ENCODE results near the gene SLC38A3.

SLC38A3 gene

GRCh38 chr3:50204804-50205412, at the start of gene SLC38A3:
TSS of gene SLC38A3 (plus strand) at chr3:50205271. CDS start at chr3:50214200, 8,929 bp downstream.
- DNase-seq (ENCODE audit: low read depth): peak; percentile 21

DNA sequence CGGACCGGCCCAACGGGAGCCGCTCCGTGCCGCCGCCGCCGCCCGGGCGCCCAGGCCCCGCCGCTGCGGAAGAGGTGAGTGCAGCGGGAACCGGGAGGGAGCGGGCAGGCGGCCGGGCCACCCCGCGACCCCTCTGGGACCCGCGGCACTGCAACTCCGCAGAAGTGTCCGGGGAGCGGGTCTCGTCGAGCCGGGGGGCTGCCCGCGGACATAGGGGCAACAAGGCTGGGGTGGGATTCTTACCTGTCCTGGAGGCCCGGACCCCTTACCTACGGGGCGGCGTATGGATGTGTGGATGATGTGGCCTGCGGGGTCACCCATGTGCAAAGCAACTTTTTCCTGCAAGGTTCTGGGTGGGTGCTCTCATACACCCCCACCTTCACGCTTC, 49.6 kb upstream of the SLC38A3 start:
- DNase-seq (ENCODE audit: low read depth): no peak

GRCh38 chr3:50155891-50156290, 49.2 kb upstream of the SLC38A3 start:
- DNase-seq (ENCODE audit: low read depth): no peak

GRCh38 chr3:50156549-50157493, 48.2 kb upstream of the SLC38A3 start:
- DNase-seq (ENCODE audit: low read depth): no peak

DNA sequence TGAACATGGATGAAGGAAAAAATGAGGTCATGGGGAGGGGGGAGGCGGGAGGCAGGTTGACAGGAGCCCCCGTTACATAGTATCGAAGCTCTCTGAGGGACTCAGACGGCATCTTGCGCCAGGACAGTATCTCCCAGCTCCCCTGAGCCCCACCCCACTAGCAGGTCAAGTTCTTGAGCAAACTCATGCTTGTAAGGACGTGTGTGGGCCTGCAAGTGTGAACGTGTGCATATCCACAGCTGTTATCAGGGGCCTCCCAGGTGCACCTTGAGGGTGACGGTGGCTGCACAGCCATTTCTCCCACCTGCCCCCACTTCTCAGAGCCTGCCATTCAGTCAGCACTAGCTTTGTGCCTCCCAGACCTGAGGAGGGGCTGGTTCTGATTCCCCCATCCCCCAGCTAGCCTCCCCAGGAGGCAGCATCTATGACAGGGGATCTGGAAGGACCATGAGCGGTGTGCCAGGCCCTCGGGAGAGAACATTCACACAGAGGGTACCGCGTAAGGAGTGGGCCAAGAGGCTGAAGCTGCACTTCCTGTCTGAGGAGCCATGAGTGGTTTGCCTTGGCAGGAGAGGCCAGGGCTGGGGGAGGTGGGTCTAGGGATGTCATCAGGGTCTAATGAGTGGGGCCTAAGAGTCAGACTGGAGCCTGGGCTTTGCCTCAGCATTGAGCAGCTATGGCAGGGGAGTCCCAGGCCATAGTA, 47.1 kb upstream of the SLC38A3 start:
- no peak for DNase-seq (ENCODE audit: low read depth)

DNA sequence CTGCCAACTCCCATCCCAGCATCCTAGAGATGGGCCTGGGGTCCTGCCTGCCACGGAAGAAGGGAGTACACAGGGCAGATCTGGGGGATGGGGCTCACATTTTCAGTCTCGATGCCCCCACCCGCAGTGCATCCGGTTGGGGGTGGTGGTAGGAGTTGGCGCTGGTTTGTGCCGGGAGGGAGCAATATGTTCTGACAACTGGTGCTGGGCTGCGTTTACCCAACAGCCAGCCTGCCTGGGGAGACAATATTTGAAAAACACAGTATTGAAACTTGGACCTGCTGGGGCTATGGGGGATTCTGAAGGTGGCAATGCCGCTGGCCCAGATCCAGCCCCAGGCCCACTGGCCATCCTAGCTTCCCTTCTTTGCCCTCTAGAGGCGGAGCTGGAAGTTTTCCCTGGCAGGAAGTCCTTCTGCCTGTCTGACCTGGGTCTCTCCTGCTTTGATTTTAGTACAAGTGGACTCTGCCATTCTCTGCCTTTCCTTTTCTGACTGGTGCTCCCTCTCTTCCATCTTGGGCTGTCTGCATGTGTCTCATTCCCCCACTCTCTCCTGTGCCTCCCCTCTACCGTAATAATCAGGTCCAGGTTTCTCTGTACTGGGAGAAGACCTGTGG, 46.4 kb upstream of the SLC38A3 start:
- no peak for DNase-seq (ENCODE audit: low read depth)

DNA sequence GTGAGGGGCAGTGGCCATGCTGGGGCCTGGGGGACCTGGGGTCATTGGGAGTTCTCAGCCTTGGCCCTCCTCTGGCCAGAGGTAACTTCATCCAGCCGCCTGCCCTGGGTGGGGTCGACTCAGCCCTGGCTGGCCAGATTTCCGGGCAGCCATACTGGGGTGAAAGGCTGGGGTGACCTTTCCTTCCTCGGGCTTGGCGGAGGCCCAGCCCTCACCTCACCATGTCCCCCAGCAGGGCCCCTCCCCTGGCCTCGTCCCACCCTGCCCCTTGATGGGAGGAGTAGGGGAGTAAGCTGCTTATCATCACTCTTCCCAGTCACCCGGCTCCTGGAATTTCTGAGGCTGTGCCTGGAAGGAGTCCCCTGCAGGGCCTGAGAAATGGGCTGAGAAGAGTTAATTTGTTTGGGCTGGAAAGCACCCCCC, 44.5 kb upstream of the SLC38A3 start:
- DNase-seq (ENCODE audit: low read depth): no peak

DNA sequence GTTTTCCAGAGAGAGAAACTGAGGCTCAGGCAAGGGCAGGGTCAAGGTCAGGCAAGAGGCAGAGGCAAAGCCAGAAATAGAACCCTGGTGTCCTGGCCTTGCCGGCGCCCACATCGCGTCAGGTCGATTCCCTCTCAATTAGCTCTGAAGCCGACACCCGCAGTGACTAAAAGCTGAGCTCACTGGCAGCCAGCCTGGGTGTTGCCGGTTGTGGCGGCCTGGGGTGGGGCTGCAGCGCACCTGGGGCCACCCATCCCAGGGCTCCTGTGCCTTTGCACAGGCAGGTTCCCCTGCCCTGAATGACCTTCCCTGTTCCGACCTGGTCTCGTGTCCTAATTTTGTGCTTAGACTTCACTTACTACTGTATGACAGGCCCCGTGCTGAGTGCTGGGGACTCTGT, 43.8 kb upstream of the SLC38A3 start:
- DNase-seq (ENCODE audit: low read depth): no peak

DNA sequence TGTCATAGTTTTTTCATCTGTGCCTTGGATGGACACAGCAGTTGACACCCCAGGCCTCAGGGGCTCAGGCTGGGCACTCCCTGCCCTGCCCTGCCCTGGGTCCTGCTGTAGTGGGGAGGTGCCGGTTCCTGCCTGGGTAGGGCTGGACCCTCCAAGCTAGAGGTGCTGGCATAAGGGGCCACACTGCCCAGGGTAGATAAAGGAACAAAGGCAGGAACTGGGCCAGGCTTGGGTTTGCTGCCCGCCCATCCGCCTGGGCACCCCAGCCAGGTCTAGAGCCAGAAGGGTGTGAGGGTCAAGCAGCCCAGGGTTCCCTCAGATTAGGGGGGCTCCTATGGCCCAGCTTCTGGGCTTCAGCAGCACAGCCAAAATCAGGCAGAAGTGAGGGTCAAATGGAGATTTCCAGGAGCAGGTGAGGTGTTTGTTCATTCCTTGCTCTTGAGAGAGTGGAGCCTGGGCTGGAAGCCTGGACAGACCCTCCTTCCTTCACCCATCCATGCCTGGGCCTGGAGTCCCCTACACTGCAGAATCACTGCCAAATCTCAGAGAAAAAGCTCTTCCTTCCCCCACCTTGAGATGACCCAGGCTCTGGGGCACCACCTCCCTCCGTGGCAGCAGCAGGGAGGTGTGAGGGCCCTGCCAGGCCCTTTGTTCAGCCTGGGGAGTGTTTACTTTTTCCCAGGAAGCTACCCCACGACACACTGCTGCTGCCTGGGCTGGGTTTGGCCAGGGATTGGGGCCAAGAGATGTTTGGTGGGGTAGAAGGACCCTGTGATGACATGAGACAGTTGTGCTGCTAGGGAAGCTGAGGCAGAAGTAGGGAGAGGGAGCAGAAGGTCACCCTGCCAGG, 42.8 kb upstream of the SLC38A3 start:
- no peak for DNase-seq (ENCODE audit: low read depth)

DNA sequence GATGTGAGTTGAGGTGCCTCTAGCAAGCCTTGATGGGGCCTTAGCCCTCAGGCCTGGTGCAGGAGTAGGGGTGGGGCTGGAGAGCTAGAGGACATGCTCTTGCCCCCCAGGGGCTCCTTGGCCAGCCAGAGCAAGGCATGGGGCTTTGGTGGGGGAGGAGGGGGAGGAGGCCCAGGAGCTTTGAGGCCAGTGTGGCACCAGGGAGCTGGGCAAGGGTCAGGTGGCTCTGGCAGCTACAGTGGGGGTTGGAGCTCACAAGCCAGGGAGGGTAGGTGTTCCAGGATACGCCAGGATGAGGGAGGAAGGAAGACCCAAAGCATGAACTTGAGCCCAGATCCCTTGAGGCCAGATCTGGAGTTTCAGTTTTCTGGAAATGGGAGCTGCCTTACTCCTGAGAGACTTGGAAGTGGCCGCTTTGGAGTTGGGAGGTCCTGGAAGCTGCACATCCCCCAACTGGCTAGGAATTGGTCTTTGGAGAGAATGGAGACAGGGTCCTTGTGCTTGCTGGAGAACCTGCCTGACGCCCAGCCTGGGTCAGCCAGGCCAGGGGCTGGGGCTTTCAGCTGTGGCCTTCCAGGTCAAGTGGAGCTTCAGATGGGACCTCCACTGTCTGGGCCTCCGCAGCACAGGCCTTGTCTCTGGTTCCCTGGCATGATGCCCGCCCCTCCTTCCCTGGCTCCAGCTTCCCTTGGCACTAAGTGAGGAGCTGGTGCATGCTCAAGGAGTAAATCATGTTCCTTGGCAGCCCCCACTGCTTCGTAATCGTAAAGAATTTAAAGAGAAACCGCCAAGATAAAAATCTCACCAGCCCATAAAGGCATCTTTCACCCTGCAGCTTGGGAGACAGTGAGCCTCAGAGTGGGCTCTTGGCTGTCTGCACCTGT, 41.3 kb upstream of the SLC38A3 start:
- no peak for DNase-seq (ENCODE audit: low read depth)

GRCh38 chr3:50164481-50164880, 40.6 kb upstream of the SLC38A3 start:
- DNase-seq (ENCODE audit: low read depth): no peak

DNA sequence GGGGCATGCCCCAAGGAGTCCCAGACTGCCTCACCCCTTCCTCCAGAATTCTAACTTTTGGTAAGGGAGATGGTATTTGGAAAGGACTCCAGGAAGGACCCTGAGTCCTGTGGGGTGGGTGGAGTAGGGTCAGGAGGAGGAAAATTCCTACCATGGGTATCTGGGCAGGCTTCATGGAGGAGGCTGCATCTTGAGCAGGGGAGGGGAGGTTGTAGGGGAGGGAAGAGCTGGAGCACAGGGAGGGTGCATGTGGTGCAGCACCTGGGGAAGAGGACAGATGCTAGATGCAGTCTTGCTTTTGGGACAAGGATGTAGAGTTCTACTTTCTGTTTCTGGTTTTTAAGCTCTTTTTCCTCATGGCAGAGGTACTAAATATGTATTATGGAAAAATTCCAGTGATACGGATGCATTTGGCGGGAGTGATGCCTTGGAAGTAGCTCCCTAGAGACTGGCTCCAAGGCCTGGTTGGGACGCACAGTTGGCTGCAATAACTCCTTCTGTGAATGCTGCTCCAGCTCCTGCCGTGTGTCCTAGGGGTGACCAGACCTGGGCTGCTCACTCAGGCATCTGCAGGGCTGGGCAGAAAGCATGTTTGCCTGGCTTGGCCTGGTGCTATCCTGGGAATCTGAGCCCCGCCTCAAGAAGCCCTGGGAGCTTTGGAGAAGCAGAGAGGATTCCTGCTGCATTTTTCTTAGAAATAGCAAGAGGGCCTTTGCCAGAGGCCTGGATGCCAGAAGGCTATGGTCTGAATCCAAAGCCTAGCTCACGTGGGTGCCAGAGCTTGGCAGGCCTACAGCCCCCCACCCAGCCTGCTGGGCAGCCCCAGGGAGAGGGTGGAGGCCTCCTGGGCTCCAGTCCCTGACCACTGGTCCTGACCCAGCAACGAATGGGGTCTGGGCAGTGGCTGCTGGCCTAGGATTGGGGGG, 39.8 kb upstream of the SLC38A3 start:
- no peak for DNase-seq (ENCODE audit: low read depth)

DNA sequence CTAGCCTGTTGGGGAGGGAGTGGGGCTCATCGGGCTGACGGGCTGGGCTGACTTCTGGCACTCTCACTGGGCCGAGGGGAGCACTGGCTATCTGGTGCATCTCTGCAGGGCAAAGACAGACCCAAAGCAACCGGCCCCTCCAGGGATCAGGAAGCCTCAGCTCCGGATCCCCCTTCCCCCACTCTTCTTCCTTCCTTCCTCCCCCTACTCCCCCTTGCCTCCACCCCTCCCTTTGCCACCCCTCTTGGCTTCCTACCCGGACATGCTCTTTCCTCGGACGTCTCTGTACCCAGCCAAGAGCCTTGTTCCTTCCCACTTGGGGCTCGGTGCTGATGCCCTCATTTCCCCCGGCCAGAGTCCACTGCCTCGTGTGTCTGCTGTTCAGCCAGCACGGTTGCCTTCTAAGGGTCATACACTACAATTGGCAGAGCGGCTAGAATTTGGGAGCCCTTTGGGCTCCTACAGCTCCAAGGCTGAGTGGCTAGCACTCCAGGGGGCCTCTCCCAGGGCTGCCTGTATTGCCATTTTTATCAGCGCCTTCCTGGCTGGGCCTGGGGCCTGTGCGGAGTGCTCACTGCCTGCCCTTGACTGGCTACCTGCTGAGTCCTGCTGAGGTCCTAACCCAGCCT, 39.0 kb upstream of the SLC38A3 start:
- no peak for DNase-seq (ENCODE audit: low read depth)

DNA sequence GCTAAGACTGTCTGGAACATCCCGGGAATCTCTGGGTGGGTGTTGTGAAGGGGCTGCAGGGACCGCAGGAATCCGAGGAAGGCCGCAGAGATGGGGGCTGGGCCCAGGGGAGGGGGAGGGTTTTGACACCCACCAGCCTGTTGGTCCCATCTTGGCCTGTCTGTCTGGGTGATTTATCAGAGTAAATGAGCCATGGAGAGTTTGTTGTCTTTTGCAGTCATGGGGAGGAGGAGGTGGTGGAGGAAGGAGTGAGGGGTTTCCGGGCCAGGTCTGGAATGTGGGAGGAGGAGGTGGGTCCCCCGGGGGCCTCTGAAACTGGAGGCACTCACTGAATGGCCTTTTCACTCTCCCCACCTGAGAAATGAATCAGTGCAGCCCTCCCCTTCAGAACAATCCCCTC, 38.5 kb upstream of the SLC38A3 start:
- DNase-seq (ENCODE audit: low read depth): no peak

DNA sequence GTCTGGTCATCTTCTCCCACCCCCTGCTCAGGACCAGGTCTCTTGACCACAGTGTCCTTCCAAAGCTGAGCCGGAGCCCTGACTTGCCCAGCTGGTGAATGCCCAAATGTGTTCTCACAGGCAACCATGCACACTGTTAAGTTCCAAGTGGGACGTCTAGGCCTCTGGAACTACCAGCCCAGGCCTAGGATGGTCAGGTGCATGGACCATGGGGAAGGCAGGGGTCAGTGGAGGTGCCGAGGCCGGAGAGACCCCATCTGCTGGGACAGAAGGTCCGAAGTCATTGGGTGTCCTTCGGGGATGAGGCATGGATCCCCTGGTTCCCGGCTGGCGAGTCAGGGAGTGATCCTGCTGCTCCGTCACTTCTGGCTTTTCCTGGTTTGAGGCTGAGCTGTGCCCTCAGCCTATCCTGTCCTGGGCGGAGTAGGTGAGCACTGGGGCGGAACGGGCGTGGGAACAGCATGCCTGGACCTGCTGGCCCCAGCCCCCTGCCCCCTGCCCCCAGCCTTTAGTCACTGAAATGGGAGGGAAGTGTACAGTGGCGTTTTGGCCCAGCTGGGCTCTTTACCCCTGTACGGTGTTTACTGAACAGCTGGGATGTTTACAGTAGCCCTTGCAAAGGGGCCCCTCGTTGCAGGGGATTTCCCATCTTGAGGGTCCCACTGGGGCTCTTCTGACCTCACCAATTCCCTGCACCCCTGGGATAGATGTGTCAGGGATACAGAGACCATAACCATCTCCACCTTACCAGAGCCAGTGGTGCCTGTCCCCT, 37.8 kb upstream of the SLC38A3 start:
- DNase-seq (ENCODE audit: low read depth): no peak

DNA sequence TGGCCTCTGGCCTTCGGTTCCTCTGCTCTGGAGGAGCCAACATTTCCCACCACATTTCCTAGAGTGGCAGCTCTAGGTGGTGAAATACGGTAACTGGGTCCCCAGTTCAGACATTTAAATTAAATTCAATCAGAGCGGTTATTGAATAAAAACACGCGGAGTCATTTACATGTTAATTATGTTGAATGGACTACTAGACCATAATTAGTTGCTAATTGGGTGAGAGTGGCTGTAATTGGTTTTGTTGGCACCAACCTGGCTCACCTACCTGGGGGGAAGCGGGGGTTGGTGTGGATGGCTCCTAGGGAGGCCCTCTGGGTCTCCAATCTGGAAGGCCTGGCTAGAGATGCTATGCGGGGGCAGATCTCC, 37.2 kb upstream of the SLC38A3 start:
- no peak for DNase-seq (ENCODE audit: low read depth)

DNA sequence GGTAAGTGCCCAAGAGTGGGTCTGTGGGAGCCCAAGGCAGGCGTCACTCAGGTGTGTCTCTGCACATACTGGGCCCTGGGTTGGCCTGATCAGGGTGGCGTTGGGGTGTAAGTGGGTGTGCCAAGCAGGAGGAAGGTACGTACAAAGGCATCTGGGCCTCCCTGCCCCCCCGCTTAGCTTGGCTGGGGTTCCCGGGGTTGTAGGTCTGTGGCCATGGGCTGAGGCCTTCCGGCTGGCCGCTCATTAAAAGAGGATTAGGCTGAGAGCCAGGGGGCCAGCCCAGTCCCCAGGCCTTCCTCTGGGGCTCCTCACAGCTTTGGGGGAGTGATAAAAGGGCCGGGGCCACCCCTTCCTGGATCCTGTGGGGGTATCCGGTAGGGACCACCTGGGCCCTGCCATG, 36.7 kb upstream of the SLC38A3 start:
- DNase-seq (ENCODE audit: low read depth): no peak

DNA sequence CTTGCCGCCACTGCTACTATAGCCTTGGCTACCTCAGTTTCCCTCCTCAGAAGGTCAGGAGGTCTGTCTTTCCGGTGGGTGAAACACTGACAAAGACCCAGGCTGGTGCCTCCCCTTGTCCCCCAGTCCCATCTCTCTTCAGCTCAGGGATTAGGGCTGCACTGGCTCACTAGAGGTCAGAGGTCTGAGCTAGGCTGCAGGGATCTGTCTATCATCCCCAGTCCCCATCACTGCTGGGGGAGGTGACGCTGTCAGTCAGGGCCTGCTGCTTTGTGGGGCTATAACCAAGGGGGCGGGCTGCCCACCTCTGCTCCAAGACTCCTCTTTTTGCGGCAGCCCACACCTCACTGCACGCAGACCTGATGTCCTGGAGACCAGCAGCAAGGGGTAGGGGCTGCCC, 36.3 kb upstream of the SLC38A3 start:
- no peak for DNase-seq (ENCODE audit: low read depth)
